BLaER1 (cell line): Measurements from ENCODE around the gene LAMC1.

Source experiments
- H3K27ac ChIP-seq: shearing (Covaris generic); formaldehyde crosslinking; 2 replicates; pipeline ENCODE4 v1.8.1; 2022
- H3K27me3 ChIP-seq: shearing (Covaris generic); formaldehyde crosslinking; 2 replicates; pipeline ENCODE4 v1.8.1; 2022
- H3K36me3 ChIP-seq: shearing (Covaris generic); formaldehyde crosslinking; 2 replicates; pipeline ENCODE4 v1.8.1; 2022
- H3K4me1 ChIP-seq: shearing (Covaris generic); formaldehyde crosslinking; 2 replicates; pipeline ENCODE4 v1.8.1; 2022
- H3K4me2 ChIP-seq: shearing (Covaris generic); formaldehyde crosslinking; 2 replicates; pipeline ENCODE4 v1.8.1; 2022
- H3K4me3 ChIP-seq: shearing (Covaris generic); formaldehyde crosslinking; 2 replicates; pipeline ENCODE4 v1.8.1; 2022
- H3K9ac ChIP-seq: shearing (Covaris generic); formaldehyde crosslinking; 2 replicates; pipeline ENCODE4 v1.8.1; 2022
- H3K9me3 ChIP-seq: shearing (Covaris generic); formaldehyde crosslinking; 2 replicates; pipeline ENCODE4 v1.8.1; 2022
- H4K20me1 ChIP-seq: shearing (Covaris generic); formaldehyde crosslinking; 2 replicates; pipeline ENCODE4 v1.8.1; 2022
- Cebpa-rat ChIP-seq: shearing (Covaris generic); IDR thresholded peaks from 2 replicates; pipeline ENCODE4 v1.8.1; 2022

The LAMC1 gene

GRCh38 chr1:182995894-182996293 is 27.3 kb upstream of the LAMC1 start:
- Histone ChIP-seq H3K4me3 (no peak overlapping the region), H3K36me3 (no peaks in the 10 kb centered on the region), H4K20me1 (no peaks in the 10 kb centered on the region), H3K4me1 (peaks cover 26% of the 10 kb centered on the region), H3K27me3 (no peaks in the 10 kb centered on the region), H3K9me3 (no peaks in the 10 kb centered on the region), H3K9ac (no peak overlapping the region), H3K27ac (no peak overlapping the region), H3K4me2 (peak overlapping the region; percentile 38)
- no peak for TF ChIP-seq Cebpa-rat

- Histone ChIP-seq H3K4me3 (no peak overlapping the region), H3K9me3 (no peaks in the 10 kb centered on the region), H3K27ac (no peak overlapping the region), H3K4me1 (peaks cover 34% of the 10 kb centered on the region), H4K20me1 (no peaks in the 10 kb centered on the region), H3K4me2 (no peak overlapping the region), H3K9ac (no peak overlapping the region), H3K36me3 (no peaks in the 10 kb centered on the region), H3K27me3 (no peaks in the 10 kb centered on the region)
- TF ChIP-seq Cebpa-rat: no peak
Measured at GRCh38 chr1:182996816-182997215, 26.4 kb upstream of the LAMC1 start.

GRCh38 chr1:182998482-182998881 is 24.7 kb upstream of the LAMC1 start:
- Histone ChIP-seq H3K9ac (no peak overlapping the region), H3K4me1 (peaks cover 51% of the 10 kb centered on the region)

GRCh38 chr1:183000167-183000962 is 22.9 kb upstream of the LAMC1 start:
- Histone ChIP-seq H3K4me3 (no peak overlapping the region), H3K27ac (no peak overlapping the region), H3K4me2 (no peak overlapping the region), H3K9ac (no peak overlapping the region), H4K20me1 (no peaks in the 10 kb centered on the region), H3K36me3 (no peaks in the 10 kb centered on the region), H3K27me3 (no peaks in the 10 kb centered on the region), H3K4me1 (peaks cover 46% of the 10 kb centered on the region), H3K9me3 (no peaks in the 10 kb centered on the region)
- no peak for TF ChIP-seq Cebpa-rat

More at GRCh38 chr1:182998482-182998881, 24.7 kb upstream of the LAMC1 start:
- H3K9me3 ChIP-seq: no peaks in the 10 kb centered on the region
- TF ChIP-seq Cebpa-rat: no peak
- no peak overlapping the region for H3K27ac ChIP-seq
- H3K36me3 ChIP-seq: no peaks in the 10 kb centered on the region
- H3K4me2 ChIP-seq: no peak overlapping the region
- H3K4me3 ChIP-seq: no peak overlapping the region
- H4K20me1 ChIP-seq: no peaks in the 10 kb centered on the region
- H3K27me3 ChIP-seq: no peaks in the 10 kb centered on the region

GRCh38 chr1:183002267-183002666 is 21.0 kb upstream of the LAMC1 start:
- Histone ChIP-seq H3K4me2 (peak overlapping the region; percentile 80), H4K20me1 (no peaks in the 10 kb centered on the region), H3K4me1 (peaks cover 39% of the 10 kb centered on the region), H3K27ac (peak overlapping the region; percentile 88), H3K4me3 (no peak overlapping the region), H3K9me3 (0 out of 2 replicates have a peak, but pooled peaks cover 3% of the 10 kb centered on the region), H3K36me3 (no peaks in the 10 kb centered on the region), H3K9ac (no peak overlapping the region), H3K27me3 (no peaks in the 10 kb centered on the region)
- TF ChIP-seq Cebpa-rat: no peak

- Histone ChIP-seq H3K9me3 (0 out of 2 replicates have a peak, but pooled peaks cover 3% of the 10 kb centered on the region), H3K27ac (peak overlapping the region; percentile 88), H3K27me3 (no peaks in the 10 kb centered on the region), H3K4me1 (peaks cover 39% of the 10 kb centered on the region), H3K36me3 (no peaks in the 10 kb centered on the region), H3K4me3 (no peak overlapping the region), H4K20me1 (no peaks in the 10 kb centered on the region), H3K9ac (0 out of 2 replicates have a peak overlapping the region, but pooled peaks have one; percentile 50), H3K4me2 (peak overlapping the region; percentile 80)
- no peak for TF ChIP-seq Cebpa-rat
Measured at GRCh38 chr1:183002797-183003196, 20.4 kb upstream of the LAMC1 start.

GRCh38 chr1:183003203-183003602 is 20.0 kb upstream of the LAMC1 start:
- H3K9me3 ChIP-seq: 0 out of 2 replicates have a peak, but pooled peaks cover 3% of the 10 kb centered on the region
- H3K4me2 ChIP-seq: peak overlapping the region; percentile 80
- H3K9ac ChIP-seq: peak overlapping the region; percentile 50; the same call in 1 of the 2 replicates
- no peaks in the 10 kb centered on the region for H3K36me3 ChIP-seq
- H3K4me1 ChIP-seq: peaks cover 39% of the 10 kb centered on the region
- no peaks in the 10 kb centered on the region for H3K27me3 ChIP-seq
- peak overlapping the region; percentile 33; the same call in 1 of the 2 replicates for H3K4me3 ChIP-seq
- no peak for TF ChIP-seq Cebpa-rat
- H3K27ac ChIP-seq: peak overlapping the region; percentile 88
- H4K20me1 ChIP-seq: no peaks in the 10 kb centered on the region

- H4K20me1 ChIP-seq: no peaks in the 10 kb centered on the region
- 0 out of 2 replicates have a peak, but pooled peaks cover 3% of the 10 kb centered on the region for H3K9me3 ChIP-seq
- no peak overlapping the region for H3K9ac ChIP-seq
- peaks cover 39% of the 10 kb centered on the region for H3K4me1 ChIP-seq
- peak overlapping the region; percentile 80 for H3K4me2 ChIP-seq
- H3K4me3 ChIP-seq: no peak overlapping the region
- no peak for TF ChIP-seq Cebpa-rat
- H3K27me3 ChIP-seq: no peaks in the 10 kb centered on the region
- H3K36me3 ChIP-seq: no peaks in the 10 kb centered on the region
- H3K27ac ChIP-seq: peak overlapping the region; percentile 88
Measured at GRCh38 chr1:183004141-183004540, 19.1 kb upstream of the LAMC1 start.

GRCh38 chr1:183011859-183012258 is 11.4 kb upstream of the LAMC1 start:
- Histone ChIP-seq H3K9ac (no peak overlapping the region), H3K4me2 (no peak overlapping the region), H3K9me3 (peaks cover 14% of the 10 kb centered on the region), H3K36me3 (no peaks in the 10 kb centered on the region), H3K4me3 (no peak overlapping the region), H3K27me3 (no peaks in the 10 kb centered on the region), H3K4me1 (no peaks in the 10 kb centered on the region), H3K27ac (no peak overlapping the region), H4K20me1 (no peaks in the 10 kb centered on the region)
- no peak for TF ChIP-seq Cebpa-rat

GRCh38 chr1:183012301-183012994 is 10.8 kb upstream of the LAMC1 start:
- Histone ChIP-seq H3K9ac (no peak overlapping the region), H3K9me3 (peaks cover 14% of the 10 kb centered on the region), H3K36me3 (no peaks in the 10 kb centered on the region), H3K4me1 (no peaks in the 10 kb centered on the region), H3K27me3 (no peaks in the 10 kb centered on the region), H3K27ac (no peak overlapping the region), H3K4me3 (no peak overlapping the region), H4K20me1 (no peaks in the 10 kb centered on the region), H3K4me2 (no peak overlapping the region)
- no peak for TF ChIP-seq Cebpa-rat
